K562 (cell line): Measurements from ENCODE around the gene UBALD2. TPM values are rescaled to one million over a fixed set of nuclear protein-coding genes. Genes with fewer than 3 reads are reported as not detected.

Experiments
- ATAC-seq: fragments of 200-7000 bp; cut with Tn5 transposase; 3 replicates; pipeline ENCODE4 v1.9.1; 2020; ENCODE audit warnings: moderate library complexity
- BruUV-seq: library from RNA; stranded (reverse); fragments of 400-500 nt; replicated peaks from 2 replicates; lab custom pipeline; 2021; lab: Mats Ljungman, UMichigan
- CTCF ChIA-PET: fragments of 300-600 bp; formaldehyde crosslinking; extraction: SDS; loops from one replicate; lab custom pipeline; 2021; ENCODE audit warnings: low intra/inter-chr PET ratio; lab: Yijun Ruan, JAX
- POLR2A ChIA-PET: fragments of 300-600, 350-650 bp; sonication (Branson Sonifier 250); formaldehyde crosslinking; extraction: SDS; loops from one replicate; lab custom pipeline; 2021; ENCODE audit warnings: antibody characterized with exemption, inconsistent platforms; lab: Yijun Ruan, JAX
- DNase-seq, 4 experiments: peaks; one replicate each; pipeline versions ENCODE4 v3.0.0 to v3.0.0-alpha.2; 2011 to 2018; ENCODE audit warnings: low spot score in 3 of 4, mixed read lengths in 3 of 4; ENCODE audit errors: extremely low read depth in 1 of 4
- FAIRE-seq: peaks from 2 replicates; lab custom pipeline; 2011; peaks lifted over from hg19 to GRCh38; lab: Jason Lieb, UNC
- H2AFZ ChIP-seq: 2 replicates; pipeline ENCODE4 v1.6.0; 2011; ENCODE audit warnings: low read depth, low read length, control low read depth, inconsistent platforms
- H3K27ac ChIP-seq: fragments of 200-600 bp; 3 replicates; pipeline ENCODE4 v1.8.0; 2011; ENCODE audit warnings: low read depth, mild to moderate bottlenecking, control low read depth, inconsistent platforms, low read length, moderate library complexity, mixed read lengths; ENCODE audit errors: extremely low read depth
- H3K27me3 ChIP-seq, 2 experiments: fragments of 300-600 bp in 1 of 2; 2 replicates in 1 of 2; 3 replicates in 1 of 2; pipeline versions ENCODE4 v1.6.0 to v1.8.0; 2011; ENCODE audit warnings: inconsistent platforms in 2 of 2, low read length in 2 of 2, mild to moderate bottlenecking in 1 of 2, mixed read lengths in 1 of 2, moderate library complexity in 1 of 2; ENCODE audit not compliant: control insufficient read depth in 2 of 2, insufficient read depth in 2 of 2
- H3K36me3 ChIP-seq: fragments of 300-600 bp; 3 replicates; pipeline ENCODE4 v1.8.0; 2011; ENCODE audit warnings: mild to moderate bottlenecking, low read length, inconsistent platforms; ENCODE audit not compliant: control insufficient read depth, insufficient read depth
- H3K4me1 ChIP-seq, 2 experiments: fragments of 200-600 bp in 1 of 2; replicated peaks in 1 of 2; 2 replicates in 1 of 2; 3 replicates in 1 of 2; pipeline versions ENCODE4 v1.5.1 to v1.8.0; 2011; ENCODE audit warnings: inconsistent platforms in 2 of 2, low read length in 2 of 2, mild to moderate bottlenecking in 1 of 2, mixed read lengths in 1 of 2, moderate library complexity in 1 of 2; ENCODE audit not compliant: control insufficient read depth in 2 of 2, insufficient read depth in 2 of 2
- H3K4me2 ChIP-seq: 2 replicates; pipeline ENCODE4 v1.6.1; 2011; ENCODE audit warnings: low read length, control low read depth, inconsistent platforms, mixed read lengths; ENCODE audit not compliant: insufficient read depth
- H3K4me3 ChIP-seq: fragments of 200-600 bp; sonication (generic), shearing (Covaris generic); 2 replicates; pipeline ENCODE4 v1.5.1; 2016; ENCODE audit warnings: control low read depth, inconsistent platforms
- H3K79me2 ChIP-seq: fragments of 200-600 bp; 3 replicates; pipeline ENCODE4 v1.8.0; 2011; ENCODE audit warnings: low read length, inconsistent platforms; ENCODE audit not compliant: control insufficient read depth, insufficient read depth
- H3K9ac ChIP-seq, 2 experiments: 2 replicates each; pipeline versions ENCODE4 v1.6.0 to v1.6.1; 2011; ENCODE audit warnings: low read depth in 2 of 2, low read length in 2 of 2, control low read depth in 1 of 2, inconsistent platforms in 1 of 2, mild to moderate bottlenecking in 1 of 2, mixed read lengths in 1 of 2; ENCODE audit not compliant: insufficient read depth in 1 of 2
- H3K9me1 ChIP-seq: one replicate; pipeline ENCODE4 v1.6.0; 2011; ENCODE audit warnings: inconsistent platforms, mild to moderate bottlenecking, low read length, moderate library complexity; ENCODE audit not compliant: control insufficient read depth, insufficient read depth
- H3K9me3 ChIP-seq: replicated peaks from 2 replicates; pipeline ENCODE4 v1.5.1; 2011; ENCODE audit warnings: low read depth, low read length, inconsistent platforms; ENCODE audit not compliant: control insufficient read depth, insufficient read depth
- H4K20me1 ChIP-seq: replicated peaks from 2 replicates; pipeline ENCODE4 v1.6.1; 2011; ENCODE audit warnings: low read length, inconsistent platforms, mixed read lengths; ENCODE audit not compliant: control insufficient read depth, insufficient read depth
- AFF1 ChIP-seq, 2 experiments: fragments of 450-650 bp; IDR thresholded peaks; 2 replicates each; pipeline ENCODE4 v1.6.1; 2018; ENCODE audit warnings: mild to moderate bottlenecking in 2 of 2, low read depth in 1 of 2; ENCODE audit not compliant: partially characterized antibody in 2 of 2
- BHLHE40 ChIP-seq: IDR thresholded peaks from 2 replicates; pipeline ENCODE4 v1.6.1; 2011; ENCODE audit warnings: low read length, improper control_type of control experiment
- GABPB1 ChIP-seq: sonication (generic); formaldehyde crosslinking; IDR thresholded peaks from 2 replicates; pipeline ENCODE4 v1.8.0; 2022; ENCODE audit warnings: mild to moderate bottlenecking, missing genetic modification reagents
- HMGXB4 ChIP-seq: sonication (generic); formaldehyde crosslinking; IDR thresholded peaks from 2 replicates; pipeline ENCODE4 v1.8.1; 2023; ENCODE audit warnings: mild to moderate bottlenecking, missing genetic modification reagents
- NFE2 ChIP-seq: IDR thresholded peaks from 2 replicates; pipeline ENCODE4 v1.6.1; 2014; ENCODE audit warnings: antibody characterized with exemption, low read depth
- NR0B1 ChIP-seq: fragments of 450-650 bp; IDR thresholded peaks from one replicate; pipeline ENCODE4 v1.6.1; 2018; ENCODE audit warnings: mild to moderate bottlenecking, moderate library complexity; ENCODE audit not compliant: partially characterized antibody
- ZNF408 ChIP-seq: fragments of 250-450 bp; sonication (Bioruptor Pico); IDR thresholded peaks from 2 replicates; pipeline ENCODE4 v1.4.0; 2020; ENCODE audit warnings: low read depth, mild to moderate bottlenecking, moderate library complexity
- WGBS: fragments of 100-300 bp; shearing (Covaris generic); methylation state at CpG from one replicate; pipeline ENCODE4 v1.1.6; 2016; ENCODE audit warnings: low coverage, mixed read lengths; ENCODE audit not compliant: insufficient coverage; ENCODE audit errors: missing lambda C conversion rate; 5-methylcytosine and 5-hydroxymethylcytosine counted together
- in situ Hi-C: fragments of 300-500 bp; cut with MboI; formaldehyde crosslinking; loops from 4 replicates; pipeline ENCODE4 v1.15.0; 2018; ENCODE audit warnings: inconsistent platforms, mixed read lengths
- intact Hi-C: fragments of 100-400 bp; cut with micrococcal nuclease; formaldehyde crosslinking; loops from 2 replicates; pipeline ENCODE4 v1.14.2; 2022
- polyA plus RNA-seq, 8 experiments: library from polyadenylated mRNA; depleted of rRNA in 4 of 8; stranded (reverse) in 5 of 8; unstranded in 3 of 8; fragments of >200 nt; fragmentation: Nextera tagmentation in 2 of 8; fragmentation: Illumina TruSeq in 1 of 8; extraction: Ambion mirVana in 2 of 8; extraction: Trizol in 1 of 8; gene quantifications; 2 replicates each; pipeline versions ENCODE4 v1.2.1 to v1.2.3, GENCODE V29; 2011 to 2014; ENCODE audit warnings: inconsistent platforms in 1 of 8, missing spikeins in 1 of 8
- total RNA-seq, 7 experiments: library from RNA; depleted of rRNA in 6 of 7; stranded (reverse); fragments of >200 nt in 6 of 7; fragmentation: Illumina TruSeq in 2 of 7; extraction: Trizol in 2 of 7; gene quantifications; 2 replicates each; pipeline versions ENCODE4 v1.2.1 to v1.2.3, GENCODE V29; 2011 to 2021; ENCODE audit warnings: low replicate concordance in 1 of 7

The UBALD2 gene
- total and polyA plus RNA-seq, 9 of the 15 experiments (the other 6 are each of a cell fraction or from before 2014, with no cell fraction given) = 2.3 to 94.1 (median 25.3) TPM

GRCh38 chr17:76250141-76250540 is 15.0 kb upstream of the UBALD2 start (continued):
- no peak for TF ChIP-seq HMGXB4 (CRISPR knock-in tag)
- no peak for TF ChIP-seq ZNF408 (CRISPR knock-in tag)
- TF ChIP-seq NR0B1 = no peak
- TF ChIP-seq GABPB1 (CRISPR knock-in tag) = no peak

- no peak overlapping the region for H3K4me2 ChIP-seq
- no peak overlapping the region for H2AFZ ChIP-seq
- no peaks in the 10 kb centered on the region for H3K79me2 ChIP-seq
- no peaks in the 10 kb centered on the region for H4K20me1 ChIP-seq
- 9% methylated on average over 8 of the region's 8 CpGs for WGBS
- in situ Hi-C loops (no loop called here), intact Hi-C loops (no loop called here)
- H3K4me3 ChIP-seq = no peak overlapping the region
- 0 out of 2 replicates have a peak, but pooled peaks have one; percentile 23 for TF ChIP-seq BHLHE40
- TF ChIP-seq NFE2 = 0 out of 2 replicates have a peak, but pooled peaks have one; percentile 22
- no peak for TF ChIP-seq AFF1 (IDR thresholded peaks at IDR 0.05; ENCODE audit: low read depth in 1 of 2, partially characterized antibody in 2 of 2)
- H3K36me3 ChIP-seq = no peaks in the 10 kb centered on the region
- H3K27ac ChIP-seq = no peak overlapping the region
- BruUV-seq = no TSS peak
- H3K9ac ChIP-seq = no peak overlapping the region
- ATAC-seq = no peak
- ChIA-PET POLR2A (interaction anchor here (1.0 to 17.8 kb wide), 5 partner anchors 9 to 19 kb away, joined by 3 to 227 read pairs (median 4); partner anchors contain the start of gene UBALD2), CTCF (no interaction called here)
- H3K4me1 ChIP-seq = peaks cover 5 to 8% of the 10 kb centered on the region in 2 experiments; a peak in 4 of 5 replicates
- H3K27me3 ChIP-seq = no peaks in the 10 kb centered on the region
- no peaks in the 10 kb centered on the region for H3K9me3 ChIP-seq
- H3K9me1 ChIP-seq = no peaks in the 10 kb centered on the region
- FAIRE-seq = no peak
- DNase-seq = no peak
Measured at GRCh38 chr17:76251478-76252039, 13.6 kb upstream of the UBALD2 start.
